ENCODE results near the gene TRAK1.

DNA sequence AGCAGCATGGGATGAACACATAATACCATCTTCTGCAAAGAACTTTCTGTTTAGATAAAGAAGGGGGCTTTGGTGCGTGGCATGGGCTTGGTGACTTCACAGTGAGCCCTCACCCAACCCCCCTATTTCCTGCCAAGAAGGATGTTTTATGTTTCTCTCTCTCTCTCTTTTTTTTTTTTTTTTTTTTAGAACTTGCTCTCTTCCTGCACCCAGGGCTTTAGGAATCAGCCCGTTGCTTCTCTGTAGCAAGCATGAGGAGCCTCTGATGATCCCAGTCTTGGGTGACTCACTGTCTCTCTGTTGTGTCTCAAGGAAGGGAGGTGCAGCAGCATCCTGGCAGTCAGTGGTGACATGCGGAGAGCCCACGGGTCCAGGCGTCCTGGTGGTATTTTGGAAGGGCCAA lies 125.8 kb downstream of the TRAK1 start:
- no peak for TF ChIP-seq POLR2A (IDR thresholded peaks at IDR 0.05)
- TF ChIP-seq, protein P1, sequence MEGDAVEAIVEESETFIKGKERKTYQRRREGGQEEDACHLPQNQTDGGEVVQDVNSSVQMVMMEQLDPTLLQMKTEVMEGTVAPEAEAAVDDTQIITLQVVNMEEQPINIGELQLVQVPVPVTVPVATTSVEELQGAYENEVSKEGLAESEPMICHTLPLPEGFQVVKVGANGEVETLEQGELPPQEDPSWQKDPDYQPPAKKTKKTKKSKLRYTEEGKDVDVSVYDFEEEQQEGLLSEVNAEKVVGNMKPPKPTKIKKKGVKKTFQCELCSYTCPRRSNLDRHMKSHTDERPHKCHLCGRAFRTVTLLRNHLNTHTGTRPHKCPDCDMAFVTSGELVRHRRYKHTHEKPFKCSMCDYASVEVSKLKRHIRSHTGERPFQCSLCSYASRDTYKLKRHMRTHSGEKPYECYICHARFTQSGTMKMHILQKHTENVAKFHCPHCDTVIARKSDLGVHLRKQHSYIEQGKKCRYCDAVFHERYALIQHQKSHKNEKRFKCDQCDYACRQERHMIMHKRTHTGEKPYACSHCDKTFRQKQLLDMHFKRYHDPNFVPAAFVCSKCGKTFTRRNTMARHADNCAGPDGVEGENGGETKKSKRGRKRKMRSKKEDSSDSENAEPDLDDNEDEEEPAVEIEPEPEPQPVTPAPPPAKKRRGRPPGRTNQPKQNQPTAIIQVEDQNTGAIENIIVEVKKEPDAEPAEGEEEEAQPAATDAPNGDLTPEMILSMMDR (IDR thresholded peaks at IDR 0.05) = no peak
